Fibroblast of skin of abdomen (primary cell): ENCODE data around the gene FSD2. TPM values are rescaled to one million over a fixed set of nuclear protein-coding genes. Genes with fewer than 3 reads are reported as not detected.

Source experiments
- DNase-seq: peaks from one replicate; pipeline ENCODE4 v3.0.0-alpha.2; 2013
- polyA plus RNA-seq, 2 experiments: library from polyadenylated mRNA; unstranded; fragments of 120-200 nt; gene quantifications; one replicate each; pipeline ENCODE4 v1.2.1, GENCODE V29; 2013; ENCODE audit not compliant: insufficient read length in 2 of 2

FSD2 gene
- 0.15 TPM for polyA plus RNA-seq (2013, experiment 1 of 2; ENCODE audit: insufficient read length)
- 0.06 TPM for polyA plus RNA-seq (2013, experiment 2 of 2; ENCODE audit: insufficient read length)

DNA sequence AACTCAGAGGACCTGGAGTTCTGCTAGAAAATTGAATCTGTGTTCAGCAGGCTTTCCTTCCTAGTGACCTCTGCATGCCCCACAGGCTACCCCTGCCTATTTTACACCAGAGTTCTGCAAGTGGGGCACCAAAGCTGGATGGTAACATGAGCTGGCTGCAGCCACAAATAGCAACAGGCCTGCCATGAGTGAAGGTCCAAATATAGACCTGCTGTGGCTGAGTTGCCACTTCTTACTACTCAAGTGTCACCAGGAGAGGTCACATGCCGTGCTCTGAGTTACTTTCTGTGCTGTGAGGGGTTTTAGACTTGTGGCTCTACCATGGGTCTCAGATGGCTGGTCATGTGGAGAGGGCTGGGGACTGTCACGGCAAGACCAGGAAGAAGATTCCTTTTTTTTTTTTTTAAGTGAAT, at the start of gene FSD2:
FSD2 (minus strand) TSS at position 76 of the 413 bp plus-strand sequence. CDS start 18,679 bp downstream, outside the sequence.
- no peak for DNase-seq

DNA sequence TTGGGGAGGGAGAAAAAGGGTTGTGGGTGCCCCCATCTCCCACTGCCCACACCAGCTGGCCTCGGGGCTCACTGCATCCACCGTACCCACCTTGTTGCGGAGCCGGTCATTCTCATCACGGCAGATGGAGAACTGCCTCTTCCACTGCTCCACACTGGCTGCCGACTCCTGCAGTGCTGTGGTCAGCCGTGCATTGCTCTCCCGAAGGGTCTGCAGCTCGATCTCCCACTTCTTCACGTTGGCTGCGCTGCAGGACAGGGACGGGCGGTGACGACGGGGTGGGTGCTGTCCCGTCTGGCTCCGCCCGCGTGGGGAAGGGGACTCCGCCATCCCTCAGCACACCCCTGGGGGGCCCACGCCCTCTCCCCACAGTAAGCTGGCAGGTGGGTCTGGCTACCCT, 48.7 kb upstream of the FSD2 start:
- no peak for DNase-seq

DNA sequence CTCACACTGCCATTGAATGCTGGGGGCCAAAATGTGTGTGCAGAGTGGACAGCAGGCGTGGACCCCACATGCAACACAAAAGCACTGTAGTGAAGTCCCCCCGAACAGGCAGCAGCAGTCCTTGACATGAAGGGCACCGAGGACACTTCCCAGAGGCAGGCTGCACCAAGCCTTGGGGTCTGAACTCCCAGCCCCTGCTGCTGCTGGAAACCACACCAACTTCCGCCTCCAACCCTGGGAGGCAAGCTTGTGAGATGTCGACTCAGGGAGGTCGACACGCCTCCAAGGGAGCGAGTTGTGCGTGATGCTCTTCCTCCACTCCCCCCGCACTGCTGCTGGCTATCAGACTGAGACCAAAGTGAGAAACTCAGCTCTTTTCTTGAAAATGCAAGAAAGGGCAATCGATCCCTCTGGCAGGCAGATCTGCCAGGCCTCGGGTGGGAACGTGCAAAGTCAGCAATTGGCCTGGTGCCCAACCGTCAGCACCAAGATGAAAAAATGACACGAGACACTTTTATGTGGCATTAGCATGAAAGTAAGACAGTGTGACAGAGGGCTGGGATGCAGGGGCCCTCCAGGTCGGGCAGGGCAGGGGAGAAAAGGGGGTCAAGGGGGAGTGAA, 47.2 kb upstream of the FSD2 start:
- no peak for DNase-seq

DNA sequence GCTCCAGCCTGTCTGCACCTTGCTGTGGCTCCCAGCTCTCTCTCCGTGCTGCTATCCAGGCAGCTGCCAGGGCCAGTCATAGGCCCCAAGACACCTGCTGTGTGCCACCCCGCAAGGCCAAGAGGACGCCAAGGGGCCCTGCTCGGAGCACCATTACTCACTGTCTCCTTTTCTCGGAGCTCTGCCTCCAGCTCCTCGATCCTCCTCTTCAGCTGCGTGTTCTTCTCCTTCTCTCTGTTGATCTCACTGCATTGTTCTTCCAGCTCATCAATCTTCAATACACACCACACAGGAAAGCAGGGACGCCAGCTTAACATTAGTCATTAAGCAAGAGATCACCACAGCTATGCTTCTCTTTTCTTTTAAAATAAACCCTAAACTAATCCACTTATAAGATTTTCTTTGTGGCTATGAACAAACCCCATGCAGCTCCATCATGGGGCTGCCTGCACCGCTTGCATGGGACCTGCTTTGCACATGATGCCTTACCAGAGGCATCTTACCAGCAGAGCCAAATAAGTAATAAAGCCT, 46.2 kb upstream of the FSD2 start:
- DNase-seq: peak; percentile 77

DNA sequence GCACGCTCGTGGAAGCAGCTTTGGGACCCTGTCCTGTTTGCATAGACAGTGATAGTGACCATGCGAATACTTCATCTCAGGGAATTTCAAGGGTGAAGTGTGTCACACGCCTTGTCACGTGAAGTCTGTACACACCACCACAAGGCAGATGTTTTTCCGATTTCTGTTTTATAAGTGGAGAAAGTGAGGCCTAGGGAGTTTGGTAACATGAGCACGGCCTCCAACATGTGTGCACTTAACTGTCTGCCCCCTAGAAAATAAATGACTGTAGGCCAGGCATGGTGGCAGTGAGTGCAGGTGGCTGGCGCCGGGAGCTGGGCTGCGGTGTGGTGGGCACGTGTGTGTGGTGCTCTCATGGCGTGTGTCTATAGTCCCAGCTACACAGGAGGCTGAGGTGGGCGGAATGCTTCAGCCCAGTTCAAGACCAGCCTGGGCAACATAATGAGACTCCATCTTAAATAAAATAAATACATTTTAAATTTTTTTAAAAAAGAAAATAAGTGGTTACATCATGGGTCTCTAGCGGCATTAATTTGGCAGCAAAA, 45.5 kb upstream of the FSD2 start:
- no peak for DNase-seq

DNA sequence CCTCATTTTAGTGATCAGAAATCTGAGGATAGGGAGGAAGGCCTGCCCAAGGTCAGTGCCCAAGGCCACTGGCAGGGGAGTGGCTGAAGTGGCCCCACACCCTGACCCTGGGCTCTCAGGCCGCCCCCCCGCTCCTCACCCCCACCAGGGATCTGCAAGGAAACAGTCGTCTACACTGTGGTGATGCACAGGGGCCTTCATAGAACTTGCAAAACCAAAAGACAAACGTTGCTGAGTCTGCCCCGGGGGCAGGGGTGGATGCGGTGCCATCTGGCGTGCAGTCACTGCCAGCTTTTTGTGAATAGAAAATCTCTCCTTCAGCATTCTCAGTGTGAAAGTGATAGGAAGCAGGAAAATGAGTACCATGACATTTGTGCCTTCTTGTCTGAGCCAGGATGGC, 44.9 kb upstream of the FSD2 start:
- DNase-seq: no peak

- DNase-seq: peak; percentile 81
Observed at GRCh38 chr15:82849556-82850512, 44.0 kb upstream of the FSD2 start.

GRCh38 chr15:82848241-82848993, 42.5 kb upstream of the FSD2 start:
- DNase-seq: no peak

- no peak for DNase-seq
Observed at GRCh38 chr15:82847703-82848102, 41.8 kb upstream of the FSD2 start.

DNA sequence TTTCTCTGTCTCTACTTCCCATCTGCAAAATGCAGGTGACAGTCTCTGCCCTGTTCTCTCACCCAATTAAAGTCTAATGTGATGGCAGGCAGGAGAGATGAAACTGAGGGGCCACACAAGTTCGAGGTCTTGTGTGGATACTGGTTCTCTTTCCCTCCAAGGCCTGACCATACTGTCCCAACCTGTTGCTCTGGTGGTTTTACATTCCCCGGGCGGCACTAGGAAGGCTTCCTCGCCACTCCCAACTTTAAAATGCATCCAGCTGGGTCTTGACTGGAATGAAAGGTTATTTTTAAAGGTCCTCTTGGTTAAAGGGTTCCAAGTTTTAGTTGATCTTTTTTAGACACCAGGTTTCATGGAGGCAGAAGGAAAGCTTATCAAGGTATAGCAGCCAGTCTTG, 40.8 kb upstream of the FSD2 start:
- DNase-seq: no peak

GRCh38 chr15:82845686-82846085, 39.8 kb upstream of the FSD2 start:
- no peak for DNase-seq

DNA sequence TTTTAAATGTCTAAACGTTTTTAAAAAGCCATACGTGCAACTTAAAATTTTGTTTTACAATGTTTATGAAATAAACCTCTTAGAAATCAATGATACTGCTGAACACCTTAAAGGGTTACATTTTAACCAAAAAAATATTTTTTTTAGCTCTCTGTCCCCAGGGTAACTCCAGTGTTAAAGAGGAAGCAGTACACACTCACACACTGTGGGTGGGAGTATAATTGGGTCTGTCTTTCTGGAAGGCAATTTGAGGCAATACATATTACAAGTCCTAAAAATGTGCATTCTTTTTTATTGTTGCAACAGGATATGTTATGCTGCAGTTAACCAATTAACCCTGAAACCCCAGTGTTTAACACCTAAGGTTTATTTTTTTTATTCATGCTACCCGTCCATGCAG, 37.7 kb upstream of the FSD2 start:
- no peak for DNase-seq

- DNase-seq: no peak
Observed at GRCh38 chr15:82840166-82840565, 34.3 kb upstream of the FSD2 start.

DNA sequence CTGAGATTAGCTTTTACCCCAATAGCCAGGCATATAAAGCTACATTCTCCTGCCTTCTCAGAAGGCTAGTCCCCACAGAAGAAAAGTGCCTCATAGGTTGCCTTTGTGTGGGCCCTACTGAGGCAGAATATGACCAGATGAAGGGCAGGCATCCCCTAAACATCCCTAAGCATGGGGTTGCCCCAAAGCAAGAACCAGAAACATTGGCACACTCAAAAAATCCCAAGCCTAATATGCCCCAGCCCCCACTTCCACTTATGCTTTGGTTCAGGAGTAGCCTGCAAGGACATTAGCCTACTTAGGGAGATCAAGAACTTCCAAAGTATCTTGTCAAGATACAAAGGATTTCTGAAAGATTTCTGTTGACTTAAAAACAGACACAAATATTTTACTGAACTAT, 33.3 kb upstream of the FSD2 start:
- DNase-seq: no peak

DNA sequence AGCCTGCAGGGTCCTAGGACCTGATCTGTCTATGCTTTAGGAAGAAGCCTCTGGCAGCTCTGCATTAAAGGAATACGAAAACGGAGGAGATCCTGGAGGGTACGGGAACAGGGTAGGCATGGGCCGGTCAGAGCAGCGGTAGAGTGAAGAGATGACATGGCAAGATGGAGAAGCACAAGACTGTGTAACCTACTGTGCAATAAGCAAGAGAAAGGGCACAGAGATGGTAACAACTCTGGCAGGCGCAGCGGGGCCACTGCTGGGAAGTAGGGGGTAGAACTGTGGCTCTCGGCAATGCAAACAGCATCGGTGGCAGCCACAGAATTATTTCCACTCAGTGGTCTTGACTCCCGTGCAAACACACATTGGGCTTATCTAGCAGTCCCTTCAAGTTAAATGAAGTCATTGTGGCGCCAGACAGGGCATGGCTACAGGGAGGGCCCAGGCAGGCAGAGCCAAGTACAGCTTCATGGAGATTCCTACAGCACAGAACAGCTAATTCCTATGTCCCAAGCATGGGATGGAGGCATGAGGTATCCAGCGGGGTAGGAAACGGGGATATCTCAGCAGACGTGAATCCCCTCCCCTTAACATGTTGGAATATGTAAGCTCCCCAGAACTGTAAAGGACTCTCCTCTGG, 32.3 kb upstream of the FSD2 start:
- no peak for DNase-seq

DNA sequence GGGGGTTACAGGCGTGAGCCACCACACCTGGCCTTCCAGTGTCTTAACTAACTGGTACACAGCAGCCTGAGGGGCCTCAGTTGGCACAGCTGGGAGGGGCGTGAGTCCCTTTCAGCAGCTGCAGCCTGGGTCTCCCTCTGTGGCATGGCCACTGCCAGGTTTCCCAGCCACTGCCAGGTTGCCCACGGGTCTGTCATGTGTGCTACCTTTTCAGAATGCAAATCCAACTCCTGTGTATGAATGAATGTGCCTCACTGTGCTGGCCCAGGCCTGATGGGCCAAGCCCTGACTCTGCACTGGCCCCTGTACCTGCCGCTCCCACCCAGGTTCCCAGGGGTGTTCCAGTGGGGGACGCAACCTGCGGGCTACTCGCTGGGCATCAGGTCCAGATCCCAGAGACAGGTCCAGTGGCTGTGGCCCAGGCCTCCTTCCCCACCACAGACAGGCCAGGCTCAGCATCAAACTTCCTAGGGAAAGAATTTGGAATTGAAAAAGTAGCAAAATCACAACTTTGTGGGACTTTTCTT, 29.6 kb upstream of the FSD2 start:
- no peak for DNase-seq

GRCh38 chr15:82833362-82833682, 27.5 kb upstream of the FSD2 start:
- DNase-seq: no peak

- peak; percentile 91 for DNase-seq
Observed at GRCh38 chr15:82832601-82833361, 26.9 kb upstream of the FSD2 start.

DNA sequence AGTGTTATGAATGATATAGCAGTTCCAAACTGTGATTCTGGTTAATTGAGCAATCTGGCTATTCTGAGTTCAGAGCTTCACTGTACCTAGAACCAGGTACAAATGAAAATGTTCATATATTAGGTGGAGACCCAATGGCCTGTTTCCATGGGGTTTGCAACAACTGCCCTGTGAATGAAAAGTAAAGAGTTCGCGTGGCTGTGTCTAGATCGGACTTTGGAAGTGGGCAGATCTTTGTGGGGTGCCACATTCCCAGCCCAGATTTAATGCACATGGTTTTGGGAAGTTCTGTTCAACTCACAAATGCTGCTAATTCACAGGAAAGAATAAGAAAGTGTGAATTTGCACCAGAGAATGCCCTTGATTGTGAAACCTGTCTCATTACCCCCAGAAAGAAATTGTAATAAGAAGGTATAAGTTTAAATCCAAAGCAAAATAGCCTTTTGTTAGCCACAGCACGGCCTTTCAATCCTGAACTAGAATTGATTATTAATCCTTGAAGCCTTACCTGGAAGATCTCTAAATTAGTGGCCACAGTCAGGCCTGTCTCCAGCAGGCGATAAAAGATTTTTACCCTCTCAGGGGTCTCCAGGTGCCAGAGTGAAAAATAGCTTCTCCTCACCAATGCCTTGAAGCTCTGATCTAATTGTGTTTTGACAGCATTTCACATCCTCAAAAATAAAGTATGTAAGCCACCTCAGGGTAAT, 26.2 kb upstream of the FSD2 start:
- no peak for DNase-seq

GRCh38 chr15:82830427-82831173, 24.7 kb upstream of the FSD2 start:
- DNase-seq: no peak
